ENCODE results near the gene UROC1. TPM values are rescaled to one million over a fixed set of nuclear protein-coding genes. Genes with fewer than 3 reads are reported as not detected.

The UROC1 gene
- total RNA-seq, 4 donors from 2014 or later = not detected

DNA sequence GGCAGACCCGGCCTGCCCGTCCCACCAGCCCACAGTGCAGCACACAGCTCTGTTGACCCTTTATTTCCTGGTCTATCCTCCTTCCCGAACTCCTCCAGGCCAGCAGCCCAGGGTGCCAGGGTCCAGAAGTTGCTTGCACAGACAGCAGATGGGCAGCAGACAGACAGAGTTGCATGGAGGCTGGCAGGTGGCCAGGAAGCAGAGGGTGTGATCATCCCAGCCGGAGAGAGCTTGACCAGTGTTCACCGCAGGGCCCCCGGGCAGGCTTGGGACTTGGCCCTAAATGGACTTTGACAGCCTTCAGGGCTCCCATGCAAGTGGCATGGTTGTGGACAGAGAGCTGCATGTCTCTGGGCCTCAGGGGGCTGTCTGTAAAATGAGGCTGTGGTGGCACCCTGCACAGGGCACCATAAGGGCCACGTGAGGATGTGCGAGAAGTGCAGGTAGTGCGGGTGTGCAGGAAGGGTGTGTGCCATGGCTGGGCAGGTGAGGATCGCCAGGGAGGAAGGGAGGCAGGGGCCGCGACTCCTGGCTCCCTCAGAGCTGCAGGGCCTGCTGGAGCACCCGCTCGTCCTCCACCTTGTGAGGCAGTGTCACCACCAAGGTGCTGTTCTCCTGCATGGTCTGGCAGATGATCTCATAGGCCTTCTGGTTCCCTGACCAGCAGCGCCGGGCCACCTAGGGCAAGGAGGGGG lies 35.6 kb downstream of the UROC1 start:
- Histone ChIP-seq H3K4me3 (no peak overlapping the region), H3K9me3 (no peaks in the 10 kb centered on the region), H3K27me3 (no peaks in the 10 kb centered on the region), H3K4me1 (peaks cover 7% of the 10 kb centered on the region), H3K36me3 (no peaks in the 10 kb centered on the region), H3K27ac (no peak overlapping the region)
- peak in 1 of 2 donors; percentile 63 for DNase-seq (ENCODE audit: low spot score in 2 of 2)
- 80% methylated on average over 10 of the region's 16 CpGs for WGBS
- TF ChIP-seq POLR2A (IDR thresholded peaks at IDR 0.05) (no peak), EP300 (IDR thresholded peaks at IDR 0.05) (no peak), POLR2AphosphoS5 (IDR thresholded peaks at IDR 0.05) (no peak)
- TF ChIP-seq, protein P1, sequence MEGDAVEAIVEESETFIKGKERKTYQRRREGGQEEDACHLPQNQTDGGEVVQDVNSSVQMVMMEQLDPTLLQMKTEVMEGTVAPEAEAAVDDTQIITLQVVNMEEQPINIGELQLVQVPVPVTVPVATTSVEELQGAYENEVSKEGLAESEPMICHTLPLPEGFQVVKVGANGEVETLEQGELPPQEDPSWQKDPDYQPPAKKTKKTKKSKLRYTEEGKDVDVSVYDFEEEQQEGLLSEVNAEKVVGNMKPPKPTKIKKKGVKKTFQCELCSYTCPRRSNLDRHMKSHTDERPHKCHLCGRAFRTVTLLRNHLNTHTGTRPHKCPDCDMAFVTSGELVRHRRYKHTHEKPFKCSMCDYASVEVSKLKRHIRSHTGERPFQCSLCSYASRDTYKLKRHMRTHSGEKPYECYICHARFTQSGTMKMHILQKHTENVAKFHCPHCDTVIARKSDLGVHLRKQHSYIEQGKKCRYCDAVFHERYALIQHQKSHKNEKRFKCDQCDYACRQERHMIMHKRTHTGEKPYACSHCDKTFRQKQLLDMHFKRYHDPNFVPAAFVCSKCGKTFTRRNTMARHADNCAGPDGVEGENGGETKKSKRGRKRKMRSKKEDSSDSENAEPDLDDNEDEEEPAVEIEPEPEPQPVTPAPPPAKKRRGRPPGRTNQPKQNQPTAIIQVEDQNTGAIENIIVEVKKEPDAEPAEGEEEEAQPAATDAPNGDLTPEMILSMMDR (IDR thresholded peaks at IDR 0.05) = no peak

DNA sequence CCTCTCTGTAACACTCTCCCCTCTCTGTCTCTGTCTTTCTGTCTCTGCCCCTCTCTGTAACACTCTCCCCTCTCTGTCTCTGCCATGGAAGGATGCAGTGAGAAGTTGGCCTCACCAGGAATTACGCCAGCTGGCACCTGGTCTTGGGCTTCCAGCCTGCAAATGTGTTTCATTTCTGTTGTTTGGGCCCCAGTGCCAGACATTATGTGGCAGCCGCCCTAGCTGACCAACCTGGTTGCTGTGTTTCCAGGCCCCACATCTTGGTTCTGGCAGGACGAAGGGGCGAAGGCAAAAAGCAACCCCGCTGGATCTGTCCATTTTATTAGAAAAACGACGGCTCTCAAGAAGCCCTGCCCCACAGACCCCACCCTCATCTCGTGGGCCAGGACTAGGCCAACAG lies 36.7 kb downstream of the UROC1 start:
- no peaks in the 10 kb centered on the region for H3K27me3 ChIP-seq
- WGBS = 77% methylated on average over 8 of the region's 8 CpGs
- TF ChIP-seq POLR2A (IDR thresholded peaks at IDR 0.05) (no peak), POLR2AphosphoS5 (IDR thresholded peaks at IDR 0.05) (no peak), EP300 (IDR thresholded peaks at IDR 0.05) (no peak)
- TF ChIP-seq, protein P1 (IDR thresholded peaks at IDR 0.05) = no peak
- no peak overlapping the region for H3K4me3 ChIP-seq
- H3K4me1 ChIP-seq = peaks cover 10% of the 10 kb centered on the region
- H3K9me3 ChIP-seq = no peaks in the 10 kb centered on the region
- peak in 1 of 2 donors; percentile 40 for DNase-seq (ENCODE audit: low spot score in 2 of 2)
- H3K36me3 ChIP-seq = no peaks in the 10 kb centered on the region
- no peak overlapping the region for H3K27ac ChIP-seq

DNA sequence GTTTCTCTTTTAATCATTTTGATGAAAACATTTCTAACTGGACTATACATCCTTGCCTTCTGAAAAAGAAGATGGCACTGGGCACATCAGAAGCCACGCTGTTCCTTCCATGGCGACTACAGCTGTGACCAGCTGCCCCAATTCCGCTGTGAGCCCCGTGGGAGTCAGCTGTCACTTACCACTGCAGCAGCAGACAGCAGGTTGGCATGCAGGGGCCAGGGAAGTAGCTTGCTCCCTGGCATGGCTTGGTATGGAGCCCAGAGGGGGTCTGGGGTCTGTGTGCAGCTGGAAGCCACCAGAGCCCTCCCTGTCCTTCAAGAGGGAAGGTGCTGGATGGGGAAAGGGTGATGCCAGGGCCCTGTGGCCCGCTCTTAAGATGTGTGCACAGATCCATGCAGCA lies 37.4 kb downstream of the UROC1 start:
- 94% methylated on average over 5 of the region's 5 CpGs for WGBS
- no peaks in the 10 kb centered on the region for H3K9me3 ChIP-seq
- no peak overlapping the region for H3K27ac ChIP-seq
- DNase-seq (ENCODE audit: low spot score in 2 of 2) = no peak
- H3K27me3 ChIP-seq = no peaks in the 10 kb centered on the region
- peaks cover 10% of the 10 kb centered on the region for H3K4me1 ChIP-seq
- no peaks in the 10 kb centered on the region for H3K36me3 ChIP-seq
- H3K4me3 ChIP-seq = no peak overlapping the region
- TF ChIP-seq EP300 (IDR thresholded peaks at IDR 0.05) = no peak
- TF ChIP-seq POLR2A (IDR thresholded peaks at IDR 0.05) = no peak
- TF ChIP-seq, protein P1 (IDR thresholded peaks at IDR 0.05) = no peak
- no peak for TF ChIP-seq POLR2AphosphoS5 (IDR thresholded peaks at IDR 0.05)

DNA sequence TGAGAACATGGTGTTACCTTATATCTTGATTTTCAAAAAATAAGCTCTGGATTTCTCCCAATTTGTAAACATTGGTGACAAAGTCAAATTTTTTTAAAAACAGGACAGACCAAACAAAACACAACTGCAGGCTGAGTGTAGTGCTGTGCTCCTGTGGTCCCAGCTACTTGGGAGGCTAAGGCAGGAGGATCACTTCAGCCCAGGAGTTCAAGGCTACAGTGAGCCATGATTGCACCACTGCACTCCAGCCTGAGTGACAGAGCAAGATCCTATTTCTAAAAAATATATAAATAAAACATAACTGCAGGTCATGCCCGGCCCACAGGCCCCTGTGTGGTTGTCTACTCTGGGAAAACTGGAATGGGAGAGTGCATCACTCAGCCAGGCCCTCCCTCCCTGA lies 37.9 kb downstream of the UROC1 start:
- Histone ChIP-seq H3K4me1 (peaks cover 14% of the 10 kb centered on the region), H3K9me3 (no peaks in the 10 kb centered on the region), H3K27ac (no peak overlapping the region), H3K36me3 (no peaks in the 10 kb centered on the region), H3K4me3 (no peak overlapping the region), H3K27me3 (no peaks in the 10 kb centered on the region)
- no peak for DNase-seq (ENCODE audit: low spot score in 2 of 2)
- WGBS = 60% methylated on average over 1 of the region's 1 CpG
- TF ChIP-seq, protein P1 (IDR thresholded peaks at IDR 0.05) = no peak
- TF ChIP-seq POLR2A (IDR thresholded peaks at IDR 0.05) (no peak), EP300 (IDR thresholded peaks at IDR 0.05) (no peak), POLR2AphosphoS5 (IDR thresholded peaks at IDR 0.05) (no peak)

DNA sequence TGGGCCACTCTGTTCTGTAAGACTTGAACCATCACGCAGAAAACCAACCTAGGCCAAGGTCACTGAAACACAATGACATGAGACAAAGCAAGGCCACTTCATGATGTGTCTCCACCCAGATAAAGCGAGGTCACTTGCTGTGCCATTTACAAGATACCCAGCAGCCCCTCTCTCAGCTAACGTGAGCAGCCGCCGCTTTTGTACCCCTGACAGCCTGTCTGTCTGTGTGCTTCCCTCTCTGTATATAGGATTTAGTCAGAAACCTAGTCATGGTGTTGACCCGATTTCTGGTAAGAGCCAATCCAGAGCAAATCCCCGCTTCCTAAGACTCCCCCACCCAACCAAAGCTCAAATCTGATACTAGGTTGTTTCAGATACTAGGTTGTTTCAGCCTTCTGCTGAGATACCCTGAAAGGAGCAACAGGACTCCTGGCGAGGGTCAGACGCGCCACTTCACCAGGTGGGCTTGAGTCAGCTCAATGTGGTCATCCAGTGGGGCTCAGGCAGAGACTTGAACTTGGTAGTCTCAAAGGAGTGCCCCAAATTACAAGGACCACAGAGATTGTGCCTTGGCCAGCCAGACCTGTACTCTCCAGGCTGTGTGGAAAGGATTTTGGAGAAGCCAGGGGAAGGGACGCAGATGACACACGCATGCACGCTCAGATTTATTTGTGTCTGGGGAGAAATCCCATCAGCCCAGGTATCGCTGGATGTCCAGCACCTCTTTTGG lies 38.8 kb downstream of the UROC1 start:
- H3K27me3 ChIP-seq = no peaks in the 10 kb centered on the region
- no peaks in the 10 kb centered on the region for H3K36me3 ChIP-seq
- no peak for TF ChIP-seq EP300 (IDR thresholded peaks at IDR 0.05)
- TF ChIP-seq, protein P1 (IDR thresholded peaks at IDR 0.05) = no peak
- no peak for TF ChIP-seq POLR2A (IDR thresholded peaks at IDR 0.05)
- no peak for TF ChIP-seq POLR2AphosphoS5 (IDR thresholded peaks at IDR 0.05)
- WGBS = 95% methylated on average over 14 of the region's 14 CpGs
- H3K9me3 ChIP-seq = no peaks in the 10 kb centered on the region
- DNase-seq (ENCODE audit: low spot score in 2 of 2) = peak in 1 of 2 donors; percentile 54
- peaks cover 23% of the 10 kb centered on the region for H3K4me1 ChIP-seq
- no peak overlapping the region for H3K27ac ChIP-seq
- no peak overlapping the region for H3K4me3 ChIP-seq
